ENCODE measurements around the gene ADSL.

ADSL gene

GRCh38 chr22:40388231-40388630 is 41.9 kb downstream of the ADSL start:
- no peak for DNase-seq
- H3K36me3 Mint-ChIP-seq (ENCODE audit: low read depth), result peaks cover 23% of the 10 kb centered on the region
- TF ChIP-seq CTCF (IDR thresholded peaks at IDR 0.05), result no peak
- H3K4me3 Mint-ChIP-seq, result no peak overlapping the region
- no peaks in the 10 kb centered on the region for H3K9me3 Mint-ChIP-seq
- H3K4me1 Mint-ChIP-seq, result peaks cover 35% of the 10 kb centered on the region
- H3K27me3 Mint-ChIP-seq (ENCODE audit: low read depth, poor library complexity), result no peaks in the 10 kb centered on the region
- peak overlapping the region; percentile 79 for H3K27ac Mint-ChIP-seq

- Mint-ChIP-seq H3K4me1 (peaks cover 34% of the 10 kb centered on the region), H3K27me3 (ENCODE audit: low read depth, poor library complexity) (no peaks in the 10 kb centered on the region), H3K9me3 (no peaks in the 10 kb centered on the region), H3K4me3 (no peak overlapping the region), H3K27ac (no peak overlapping the region), H3K36me3 (ENCODE audit: low read depth) (peaks cover 32% of the 10 kb centered on the region)
- TF ChIP-seq CTCF (IDR thresholded peaks at IDR 0.05), result no peak
- DNase-seq, result no peak
Observed at GRCh38 chr22:40391417-40391816, 45.1 kb downstream of the ADSL start.

- Mint-ChIP-seq H3K27me3 (ENCODE audit: low read depth, poor library complexity) (no peaks in the 10 kb centered on the region), H3K4me3 (no peak overlapping the region), H3K36me3 (ENCODE audit: low read depth) (peaks cover 32% of the 10 kb centered on the region), H3K27ac (no peak overlapping the region), H3K4me1 (peaks cover 38% of the 10 kb centered on the region), H3K9me3 (no peaks in the 10 kb centered on the region)
- no peak for DNase-seq
- TF ChIP-seq CTCF (IDR thresholded peaks at IDR 0.05), result no peak
Observed at GRCh38 chr22:40392618-40393017, 46.3 kb downstream of the ADSL start.

- no peak for DNase-seq
- H3K4me1 Mint-ChIP-seq, result peaks cover 31% of the 10 kb centered on the region
- TF ChIP-seq CTCF (IDR thresholded peaks at IDR 0.05), result no peak
- no peaks in the 10 kb centered on the region for H3K27me3 Mint-ChIP-seq (ENCODE audit: low read depth, poor library complexity)
- no peak overlapping the region for H3K4me3 Mint-ChIP-seq
- no peak overlapping the region for H3K27ac Mint-ChIP-seq
- no peaks in the 10 kb centered on the region for H3K9me3 Mint-ChIP-seq
- peaks cover 20% of the 10 kb centered on the region for H3K36me3 Mint-ChIP-seq (ENCODE audit: low read depth)
Observed at GRCh38 chr22:40394607-40395006, 48.3 kb downstream of the ADSL start.

GRCh38 chr22:40395607-40396006 is 49.3 kb downstream of the ADSL start:
- TF ChIP-seq CTCF (IDR thresholded peaks at IDR 0.05), result no peak
- H3K27me3 Mint-ChIP-seq (ENCODE audit: low read depth, poor library complexity), result no peaks in the 10 kb centered on the region
- no peak for DNase-seq
- peaks cover 31% of the 10 kb centered on the region for H3K4me1 Mint-ChIP-seq
- peaks cover 15% of the 10 kb centered on the region for H3K36me3 Mint-ChIP-seq (ENCODE audit: low read depth)
- H3K9me3 Mint-ChIP-seq, result no peaks in the 10 kb centered on the region
- H3K27ac Mint-ChIP-seq, result peak overlapping the region; percentile 4
- H3K4me3 Mint-ChIP-seq, result no peak overlapping the region

GRCh38 chr22:40396882-40397281 is 50.6 kb downstream of the ADSL start:
- Mint-ChIP-seq H3K27me3 (ENCODE audit: low read depth, poor library complexity) (no peaks in the 10 kb centered on the region), H3K27ac (peak overlapping the region; percentile 68), H3K9me3 (no peaks in the 10 kb centered on the region), H3K36me3 (ENCODE audit: low read depth) (peaks cover 17% of the 10 kb centered on the region), H3K4me3 (peak overlapping the region; percentile 11), H3K4me1 (peaks cover 31% of the 10 kb centered on the region)
- peak; percentile 22 for DNase-seq
- no peak for TF ChIP-seq CTCF (IDR thresholded peaks at IDR 0.05)
